8988T (cell line): ENCODE measurements around the gene NADSYN1.

Source experiments
- DNase-seq: peaks from one replicate; pipeline ENCODE4 v3.0.0; 2011

The NADSYN1 gene

GRCh38 chr11:71474771-71475483, 21.9 kb downstream of the NADSYN1 start:
- no peak for DNase-seq

- DNase-seq, result no peak
Observed at GRCh38 chr11:71476031-71476430, 23.0 kb downstream of the NADSYN1 start.

GRCh38 chr11:71476926-71477640, 24.1 kb downstream of the NADSYN1 start:
- no peak for DNase-seq

GRCh38 chr11:71477641-71478527, 24.9 kb downstream of the NADSYN1 start:
- DNase-seq, result no peak

- DNase-seq, result no peak
Observed at GRCh38 chr11:71478528-71478840, 25.5 kb downstream of the NADSYN1 start.

- no peak for DNase-seq
Observed at GRCh38 chr11:71481101-71481960, 28.3 kb downstream of the NADSYN1 start.

GRCh38 chr11:71482216-71482615, 29.2 kb downstream of the NADSYN1 start:
- no peak for DNase-seq

- DNase-seq, result no peak
Observed at GRCh38 chr11:71482746-71483364, 29.9 kb downstream of the NADSYN1 start.

- DNase-seq, result no peak
Observed at GRCh38 chr11:71483692-71484091, 30.7 kb downstream of the NADSYN1 start.

GRCh38 chr11:71484248-71485062, 31.5 kb downstream of the NADSYN1 start:
- no peak for DNase-seq

- DNase-seq, result no peak
Observed at GRCh38 chr11:71485063-71485399, 32.0 kb downstream of the NADSYN1 start.

GRCh38 chr11:71485466-71485865, 32.5 kb downstream of the NADSYN1 start:
- no peak for DNase-seq

- DNase-seq, result no peak
Observed at GRCh38 chr11:71486320-71486719, 33.3 kb downstream of the NADSYN1 start.

- DNase-seq, result no peak
Observed at GRCh38 chr11:71488681-71489270, 35.8 kb downstream of the NADSYN1 start.

- DNase-seq, result no peak
Observed at GRCh38 chr11:71489311-71490043, 36.5 kb downstream of the NADSYN1 start.

GRCh38 chr11:71490044-71490730, 37.2 kb downstream of the NADSYN1 start:
- DNase-seq, result no peak

- no peak for DNase-seq
Observed at GRCh38 chr11:71490731-71491390, 37.9 kb downstream of the NADSYN1 start.

GRCh38 chr11:71491531-71491930, 38.5 kb downstream of the NADSYN1 start:
- DNase-seq, result no peak

- DNase-seq, result no peak
Observed at GRCh38 chr11:71491940-71492339, 38.9 kb downstream of the NADSYN1 start.
